GM20000 (cell line): ENCODE measurements around the gene EML6.

Experiments
- DNase-seq: peaks from one replicate; pipeline ENCODE4 v3.0.0; 2012; ENCODE audit warnings: low spot score
- CTCF ChIP-seq: IDR thresholded peaks from 2 replicates; pipeline ENCODE4 v1.5.1; 2012; ENCODE audit warnings: mild to moderate bottlenecking, control low read depth; ENCODE audit errors: extremely low read depth, missing control alignments

The EML6 gene

GRCh38 chr2:54964816-54965215 lies 241.4 kb downstream of the EML6 start:
- TF ChIP-seq CTCF: no peak

GRCh38 chr2:54965425-54965824 lies 242.0 kb downstream of the EML6 start:
- TF ChIP-seq CTCF: no peak

More at GRCh38 chr2:54964816-54965215, 241.4 kb downstream of the EML6 start:
- no peak for DNase-seq

GRCh38 chr2:54966165-54966832 lies 242.8 kb downstream of the EML6 start:
- DNase-seq: no peak
- no peak for TF ChIP-seq CTCF

More at GRCh38 chr2:54965425-54965824, 242.0 kb downstream of the EML6 start:
- no peak for DNase-seq

- no peak for TF ChIP-seq CTCF
- no peak for DNase-seq
Measured at GRCh38 chr2:54966837-54967236, 243.4 kb downstream of the EML6 start.

DNA sequence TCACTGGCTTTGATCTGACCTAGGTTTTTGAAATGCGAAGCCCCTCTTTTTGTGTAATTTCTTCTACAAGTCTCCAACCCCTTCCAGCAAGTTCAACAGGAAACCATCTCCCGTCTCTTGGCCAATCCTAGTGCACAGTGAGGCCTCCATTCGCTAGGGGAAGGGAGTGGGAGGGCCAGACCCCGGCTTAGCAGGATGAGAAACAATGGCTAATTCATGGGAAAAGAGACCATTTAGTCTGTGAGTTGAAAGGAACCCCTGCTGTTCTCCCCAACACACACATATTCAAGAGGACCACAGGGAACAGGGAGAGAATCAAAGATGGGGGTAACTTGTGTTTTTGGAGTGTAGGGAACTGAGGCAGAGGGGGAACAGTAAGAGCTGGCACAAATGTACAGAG lies 243.8 kb downstream of the EML6 start:
- no peak for TF ChIP-seq CTCF
- no peak for DNase-seq

DNA sequence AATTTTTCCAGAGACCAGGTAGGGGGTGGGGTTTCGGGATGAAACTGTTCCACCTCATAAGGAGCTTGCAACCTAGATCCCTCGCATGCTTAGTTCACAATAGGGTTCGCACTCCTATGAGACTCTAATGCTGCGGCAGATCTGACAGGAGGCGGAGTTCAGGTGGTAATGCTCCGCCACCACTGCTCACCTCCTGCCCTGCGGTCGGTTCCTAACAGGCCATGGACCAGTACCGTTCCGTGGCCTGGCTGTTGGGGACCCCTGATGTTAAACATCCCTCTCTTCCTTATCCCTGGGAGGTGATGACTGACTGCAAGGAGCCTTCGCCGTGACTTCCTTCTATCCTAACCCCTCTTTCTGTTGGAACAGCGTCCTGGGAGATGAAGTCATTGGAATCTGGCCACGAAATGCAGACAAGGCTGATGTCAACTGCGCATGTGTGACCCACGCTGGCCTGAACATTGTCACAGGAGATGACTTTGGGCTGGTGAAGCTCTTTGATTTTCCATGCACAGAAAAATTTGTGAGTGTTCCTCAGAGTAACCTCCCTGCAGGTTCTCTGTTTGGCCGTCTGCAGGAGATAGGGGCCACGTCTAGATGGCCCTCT lies 244.4 kb downstream of the EML6 start:
- DNase-seq: no peak
- no peak for TF ChIP-seq CTCF

- no peak for TF ChIP-seq CTCF
- DNase-seq: no peak
Measured at GRCh38 chr2:54968561-54969218, 245.2 kb downstream of the EML6 start.
